Mucosa of rectum (tissue), 2 donors: ENCODE data around the gene HAUS3.

Experiments used
- H3K27ac ChIP-seq, 2 donors: one replicate each; pipeline ENCODE4 v1.7.0; 2013; ENCODE audit warnings: inconsistent platforms in 2 of 2, low read depth in 2 of 2, low read length in 2 of 2
- H3K27me3 ChIP-seq, 2 donors: one replicate each; pipeline ENCODE4 v1.7.0; 2013; ENCODE audit warnings: low read length in 2 of 2; ENCODE audit not compliant: control insufficient read depth in 2 of 2, insufficient read depth in 2 of 2
- H3K36me3 ChIP-seq, 2 donors: one replicate each; pipeline ENCODE4 v1.7.0; 2013; ENCODE audit warnings: low read length in 2 of 2; ENCODE audit not compliant: control insufficient read depth in 2 of 2, insufficient read depth in 2 of 2
- H3K4me1 ChIP-seq, 2 donors: one replicate each; pipeline ENCODE4 v1.7.0; 2013; ENCODE audit warnings: low read length in 2 of 2, mild to moderate bottlenecking in 1 of 2; ENCODE audit not compliant: control insufficient read depth in 2 of 2, insufficient read depth in 2 of 2
- H3K4me3 ChIP-seq, 2 donors: one replicate each; pipeline ENCODE4 v1.7.0; 2013; ENCODE audit warnings: low read length in 2 of 2
- H3K9ac ChIP-seq, 2 donors: one replicate each; pipeline ENCODE4 v1.7.0; 2013; ENCODE audit warnings: low read length in 2 of 2, low read depth in 1 of 2, mild to moderate bottlenecking in 1 of 2
- H3K9me3 ChIP-seq, 2 donors: one replicate each; pipeline ENCODE4 v1.7.0; 2013; ENCODE audit warnings: low read length in 2 of 2; ENCODE audit not compliant: control insufficient read depth in 2 of 2
- donor health status: healthy.
- donor health status: Normal muscosa, but diverticular disease.

Gene HAUS3

GRCh38 chr4:2268357-2269205 is 26.7 kb upstream of the HAUS3 start:
- Histone ChIP-seq H3K4me1 (no peaks in the 10 kb centered on the region), H3K9me3 (no peaks in the 10 kb centered on the region), H3K27me3 (no peaks in the 10 kb centered on the region), H3K36me3 (peaks cover 4% of the 10 kb centered on the region in 2 donors), H3K4me3 (no peak overlapping the region), H3K27ac (no peak overlapping the region), H3K9ac (no peak overlapping the region)

- H3K9ac ChIP-seq: no peak overlapping the region
- H3K9me3 ChIP-seq: no peaks in the 10 kb centered on the region
- H3K27me3 ChIP-seq: no peaks in the 10 kb centered on the region
- H3K4me1 ChIP-seq: peaks cover under 1 to 2% of the 10 kb centered on the region in 2 donors
- no peak overlapping the region for H3K4me3 ChIP-seq
- peaks cover under 1 to 4% of the 10 kb centered on the region in 2 donors for H3K36me3 ChIP-seq
- H3K27ac ChIP-seq: no peak overlapping the region
Observed at GRCh38 chr4:2267841-2268240, 25.9 kb upstream of the HAUS3 start.

GRCh38 chr4:2267320-2267811 is 25.4 kb upstream of the HAUS3 start:
- no peak overlapping the region for H3K4me3 ChIP-seq
- H3K36me3 ChIP-seq: peaks cover 0 to 2% of the 10 kb centered on the region in 2 donors
- no peaks in the 10 kb centered on the region for H3K9me3 ChIP-seq
- peaks cover 5 to 6% of the 10 kb centered on the region in 2 donors for H3K4me1 ChIP-seq
- H3K27me3 ChIP-seq: no peaks in the 10 kb centered on the region
- no peak overlapping the region for H3K9ac ChIP-seq
- H3K27ac ChIP-seq: no peak overlapping the region

GRCh38 chr4:2266821-2267220 is 24.9 kb upstream of the HAUS3 start:
- Histone ChIP-seq H3K9me3 (no peaks in the 10 kb centered on the region), H3K36me3 (no peaks in the 10 kb centered on the region), H3K4me3 (no peak overlapping the region), H3K9ac (no peak overlapping the region), H3K27me3 (no peaks in the 10 kb centered on the region), H3K27ac (no peak overlapping the region), H3K4me1 (peaks cover 5 to 6% of the 10 kb centered on the region in 2 donors)

GRCh38 chr4:2266181-2266580 is 24.3 kb upstream of the HAUS3 start:
- H3K4me1 ChIP-seq: peaks cover 5 to 6% of the 10 kb centered on the region in 2 donors
- no peaks in the 10 kb centered on the region for H3K27me3 ChIP-seq
- no peak overlapping the region for H3K9ac ChIP-seq
- no peaks in the 10 kb centered on the region for H3K36me3 ChIP-seq
- H3K9me3 ChIP-seq: no peaks in the 10 kb centered on the region
- peak overlapping the region in 1 of 2 donors; percentile 9 for H3K27ac ChIP-seq
- H3K4me3 ChIP-seq: no peak overlapping the region

- no peaks in the 10 kb centered on the region for H3K36me3 ChIP-seq
- H3K4me1 ChIP-seq: peaks cover 9 to 11% of the 10 kb centered on the region in 2 donors
- no peaks in the 10 kb centered on the region for H3K27me3 ChIP-seq
- H3K9ac ChIP-seq: no peak overlapping the region
- H3K27ac ChIP-seq: peak overlapping the region in 1 of 2 donors; percentile 9
- H3K4me3 ChIP-seq: no peak overlapping the region
- no peaks in the 10 kb centered on the region for H3K9me3 ChIP-seq
Observed at GRCh38 chr4:2265113-2266110, 23.5 kb upstream of the HAUS3 start.

- H3K27ac ChIP-seq: no peak overlapping the region
- H3K4me1 ChIP-seq: peaks cover 18 to 20% of the 10 kb centered on the region in 2 donors
- no peaks in the 10 kb centered on the region for H3K9me3 ChIP-seq
- H3K9ac ChIP-seq: no peak overlapping the region
- H3K27me3 ChIP-seq: no peaks in the 10 kb centered on the region
- H3K4me3 ChIP-seq: no peak overlapping the region
- peaks cover 0 to 4% of the 10 kb centered on the region in 2 donors for H3K36me3 ChIP-seq
Observed at GRCh38 chr4:2264481-2265041, 22.6 kb upstream of the HAUS3 start.

- peaks cover 19 to 20% of the 10 kb centered on the region in 2 donors for H3K4me1 ChIP-seq
- no peak overlapping the region for H3K27ac ChIP-seq
- no peak overlapping the region for H3K4me3 ChIP-seq
- H3K27me3 ChIP-seq: no peaks in the 10 kb centered on the region
- peaks cover 0 to 4% of the 10 kb centered on the region in 2 donors for H3K36me3 ChIP-seq
- no peaks in the 10 kb centered on the region for H3K9me3 ChIP-seq
- no peak overlapping the region for H3K9ac ChIP-seq
Observed at GRCh38 chr4:2263926-2264321, 22.0 kb upstream of the HAUS3 start.

- Histone ChIP-seq H3K27ac (peak overlapping the region; percentile 87 to 93), H3K4me3 (peak overlapping the region; percentile 65 to 73), H3K36me3 (peaks cover 0 to 9% of the 10 kb centered on the region in 2 donors), H3K4me1 (peaks cover 19 to 20% of the 10 kb centered on the region in 2 donors), H3K9ac (peak overlapping the region; percentile 60 to 74), H3K27me3 (no peaks in the 10 kb centered on the region), H3K9me3 (no peaks in the 10 kb centered on the region)
Observed at GRCh38 chr4:2262944-2263250, 21.0 kb upstream of the HAUS3 start.
